Activated T-helper 2 cell treated with anti-CD3 and anti-CD28 coated beads, Interferon-gamma antibody, Interleukin-2, Interleukin-4, amounts not matched to agents 10 μg/mL and 5 μg/mL and 100 μg/mL, durations not matched to agents 14 hours and 24 hours and 36 hours (primary cell): ENCODE measurements around the gene GCNT1. TPM values are rescaled to one million over a fixed set of nuclear protein-coding genes. Genes with fewer than 3 reads are reported as not detected.
"Not testable (repeated sequence)": the region's sequence is repeated elsewhere in the genome, so short reads cannot be mapped to it uniquely, and the experiment has no call there.

Source experiments
- DNase-seq: peaks from one replicate; pipeline ENCODE4 v3.0.0; 2021; ENCODE audit warnings: low spot score
- H3K27ac Mint-ChIP-seq: one replicate; pipeline ENCODE4 v1.8.0; 2021; ENCODE audit warnings: mixed read lengths
- H3K27me3 Mint-ChIP-seq: one replicate; pipeline ENCODE4 v1.8.0; 2021; ENCODE audit warnings: low read depth, mixed read lengths
- H3K36me3 Mint-ChIP-seq: one replicate; pipeline ENCODE4 v1.8.0; 2021; ENCODE audit warnings: low read depth, mixed read lengths
- H3K4me1 Mint-ChIP-seq: one replicate; pipeline ENCODE4 v1.8.0; 2021; ENCODE audit warnings: low read depth, mixed read lengths
- H3K4me3 Mint-ChIP-seq: one replicate; pipeline ENCODE4 v1.8.0; 2021; ENCODE audit warnings: low read depth, mild to moderate bottlenecking, moderate library complexity, mixed read lengths
- H3K9me3 Mint-ChIP-seq: one replicate; pipeline ENCODE4 v1.8.0; 2021; ENCODE audit warnings: mixed read lengths
- intact Hi-C: fragments of 100-400 bp; cut with micrococcal nuclease; formaldehyde crosslinking; loops from one replicate; pipeline ENCODE4 v1.15.1; 2023
- total RNA-seq: library from RNA; stranded (reverse); gene quantifications from 2 replicates; pipeline ENCODE4 v1.2.3, GENCODE V29; 2022

Gene GCNT1
- total RNA-seq, 1 donor from 2014 or later: 15.0 TPM

GRCh38 chr9:76475686-76476085 is 16.7 kb downstream of the GCNT1 start:
- no peak for DNase-seq
- Mint-ChIP-seq H3K4me3 (no peak overlapping the region), H3K27me3 (no peaks in the 10 kb centered on the region), H3K4me1 (peaks cover 7% of the 10 kb centered on the region), H3K27ac (no peak overlapping the region), H3K9me3 (peaks cover 6% of the 10 kb centered on the region), H3K36me3 (peaks cover 23% of the 10 kb centered on the region)
- intact Hi-C loops: no loop called here

- DNase-seq, H3K9me3 Mint-ChIP-seq, H3K27me3 Mint-ChIP-seq, H3K27ac Mint-ChIP-seq, H3K4me3 Mint-ChIP-seq, H3K4me1 Mint-ChIP-seq, intact Hi-C loops: not testable (repeated sequence)
- peaks cover 23% of the 10 kb centered on the region for H3K36me3 Mint-ChIP-seq
Observed at GRCh38 chr9:76477818-76478217, 18.8 kb downstream of the GCNT1 start.

GRCh38 chr9:76478226-76478625 is 19.2 kb downstream of the GCNT1 start:
- H3K27me3 Mint-ChIP-seq: no peaks in the 10 kb centered on the region
- intact Hi-C loops: no loop called here
- DNase-seq: no peak
- H3K9me3 Mint-ChIP-seq: peaks cover 6% of the 10 kb centered on the region
- H3K4me1 Mint-ChIP-seq: no peaks in the 10 kb centered on the region
- no peak overlapping the region for H3K27ac Mint-ChIP-seq
- no peak overlapping the region for H3K4me3 Mint-ChIP-seq
- peaks cover 23% of the 10 kb centered on the region for H3K36me3 Mint-ChIP-seq

GRCh38 chr9:76479337-76479736 is 20.4 kb downstream of the GCNT1 start:
- H3K9me3 Mint-ChIP-seq, H3K27ac Mint-ChIP-seq, H3K27me3 Mint-ChIP-seq, intact Hi-C loops, H3K4me3 Mint-ChIP-seq, DNase-seq, H3K4me1 Mint-ChIP-seq: not testable (repeated sequence)
- peaks cover 23% of the 10 kb centered on the region for H3K36me3 Mint-ChIP-seq

GRCh38 chr9:76486151-76486550 is 27.2 kb downstream of the GCNT1 start:
- intact Hi-C loops: no loop called here
- Mint-ChIP-seq H3K4me3 (no peak overlapping the region), H3K9me3 (peaks cover 5% of the 10 kb centered on the region), H3K27me3 (no peaks in the 10 kb centered on the region), H3K27ac (no peak overlapping the region), H3K36me3 (peaks cover 24% of the 10 kb centered on the region), H3K4me1 (peaks cover 5% of the 10 kb centered on the region)
- DNase-seq: no peak

GRCh38 chr9:76490249-76490990 is 31.4 kb downstream of the GCNT1 start:
- Mint-ChIP-seq H3K4me3 (no peak overlapping the region), H3K27ac (no peak overlapping the region), H3K9me3 (peaks cover 5% of the 10 kb centered on the region), H3K27me3 (no peaks in the 10 kb centered on the region), H3K36me3 (peaks cover 28% of the 10 kb centered on the region), H3K4me1 (peaks cover 5% of the 10 kb centered on the region)
- no peak for DNase-seq
- intact Hi-C loops: no loop called here

GRCh38 chr9:76491056-76491455 is 32.1 kb downstream of the GCNT1 start:
- DNase-seq, H3K27ac Mint-ChIP-seq, H3K27me3 Mint-ChIP-seq, intact Hi-C loops, H3K4me3 Mint-ChIP-seq, H3K4me1 Mint-ChIP-seq, H3K9me3 Mint-ChIP-seq: not testable (repeated sequence)
- H3K36me3 Mint-ChIP-seq: peaks cover 27% of the 10 kb centered on the region

- DNase-seq, H3K4me1 Mint-ChIP-seq, H3K9me3 Mint-ChIP-seq, H3K27me3 Mint-ChIP-seq, H3K27ac Mint-ChIP-seq, intact Hi-C loops, H3K4me3 Mint-ChIP-seq: not testable (repeated sequence)
- H3K36me3 Mint-ChIP-seq: peaks cover 21% of the 10 kb centered on the region
Observed at GRCh38 chr9:76493496-76493895, 34.5 kb downstream of the GCNT1 start.

GRCh38 chr9:76500061-76500460 is 41.1 kb downstream of the GCNT1 start:
- Mint-ChIP-seq H3K27me3 (no peaks in the 10 kb centered on the region), H3K36me3 (peaks cover 26% of the 10 kb centered on the region), H3K4me1 (no peaks in the 10 kb centered on the region), H3K4me3 (no peak overlapping the region), H3K9me3 (no peaks in the 10 kb centered on the region), H3K27ac (no peak overlapping the region)
- no peak for DNase-seq
- intact Hi-C loops: no loop called here

- Mint-ChIP-seq H3K9me3 (no peaks in the 10 kb centered on the region), H3K4me3 (no peak overlapping the region), H3K36me3 (peaks cover 21% of the 10 kb centered on the region), H3K27ac (no peak overlapping the region), H3K27me3 (no peaks in the 10 kb centered on the region), H3K4me1 (no peaks in the 10 kb centered on the region)
- no peak for DNase-seq
- intact Hi-C loops: no loop called here
Observed at GRCh38 chr9:76502746-76503145, 43.8 kb downstream of the GCNT1 start.

- no peak for DNase-seq
- peaks cover 7% of the 10 kb centered on the region for H3K9me3 Mint-ChIP-seq
- no peaks in the 10 kb centered on the region for H3K36me3 Mint-ChIP-seq
- peaks cover 5% of the 10 kb centered on the region for H3K27me3 Mint-ChIP-seq
- intact Hi-C loops: loop anchor here (5.0 kb wide), 1 partner anchor 147 kb away; no protein-coding TSS in a partner anchor
- H3K4me1 Mint-ChIP-seq: no peaks in the 10 kb centered on the region
- H3K4me3 Mint-ChIP-seq: no peak overlapping the region
- H3K27ac Mint-ChIP-seq: no peak overlapping the region
Observed at GRCh38 chr9:76510041-76510440, 51.1 kb downstream of the GCNT1 start.

GRCh38 chr9:76510446-76510845 is 51.5 kb downstream of the GCNT1 start:
- intact Hi-C loops: loop anchor here (5.0 kb wide), 1 partner anchor 147 kb away; no protein-coding TSS in a partner anchor
- H3K4me3 Mint-ChIP-seq: no peak overlapping the region
- peaks cover 8% of the 10 kb centered on the region for H3K27me3 Mint-ChIP-seq
- DNase-seq: no peak
- no peaks in the 10 kb centered on the region for H3K36me3 Mint-ChIP-seq
- peaks cover 7% of the 10 kb centered on the region for H3K9me3 Mint-ChIP-seq
- H3K27ac Mint-ChIP-seq: no peak overlapping the region
- no peaks in the 10 kb centered on the region for H3K4me1 Mint-ChIP-seq

- H3K27me3 Mint-ChIP-seq: peaks cover 11% of the 10 kb centered on the region
- H3K27ac Mint-ChIP-seq: no peak overlapping the region
- intact Hi-C loops: loop anchor here (5.0 kb wide), 1 partner anchor 144 kb away; no protein-coding TSS in a partner anchor
- no peaks in the 10 kb centered on the region for H3K36me3 Mint-ChIP-seq
- no peak for DNase-seq
- H3K4me3 Mint-ChIP-seq: no peak overlapping the region
- peaks cover 7% of the 10 kb centered on the region for H3K9me3 Mint-ChIP-seq
- H3K4me1 Mint-ChIP-seq: peaks cover 13% of the 10 kb centered on the region
Observed at GRCh38 chr9:76512826-76513225, 53.8 kb downstream of the GCNT1 start.
